Dermis blood vessel endothelial cell (primary cell): ENCODE results near the gene AIRE. TPM values are rescaled to one million over a fixed set of nuclear protein-coding genes. Genes with fewer than 3 reads are reported as not detected.
"Not testable (repeated sequence)": the region's sequence is repeated elsewhere in the genome, so short reads cannot be mapped to it uniquely, and the experiment has no call there.

Source experiments
- DNase-seq: peaks from one replicate; pipeline ENCODE4 v3.0.0; 2010
- total RNA-seq: library from RNA; depleted of rRNA; stranded (reverse); fragments of >200 nt; gene quantifications from 2 replicates; pipeline ENCODE4 v1.2.3, GENCODE V29; 2014

Gene AIRE
- total RNA-seq, 1 donor from 2014 or later, result not detected

- DNase-seq, result peak; percentile 97
Measured at GRCh38 chr21:44338971-44339910, 53.6 kb downstream of the AIRE start, which contains the start of gene CFAP410. Gene CFAP410 (minus strand): TSS chr21:44339390. CDS start chr21:44339194, 196 bp downstream.

DNA sequence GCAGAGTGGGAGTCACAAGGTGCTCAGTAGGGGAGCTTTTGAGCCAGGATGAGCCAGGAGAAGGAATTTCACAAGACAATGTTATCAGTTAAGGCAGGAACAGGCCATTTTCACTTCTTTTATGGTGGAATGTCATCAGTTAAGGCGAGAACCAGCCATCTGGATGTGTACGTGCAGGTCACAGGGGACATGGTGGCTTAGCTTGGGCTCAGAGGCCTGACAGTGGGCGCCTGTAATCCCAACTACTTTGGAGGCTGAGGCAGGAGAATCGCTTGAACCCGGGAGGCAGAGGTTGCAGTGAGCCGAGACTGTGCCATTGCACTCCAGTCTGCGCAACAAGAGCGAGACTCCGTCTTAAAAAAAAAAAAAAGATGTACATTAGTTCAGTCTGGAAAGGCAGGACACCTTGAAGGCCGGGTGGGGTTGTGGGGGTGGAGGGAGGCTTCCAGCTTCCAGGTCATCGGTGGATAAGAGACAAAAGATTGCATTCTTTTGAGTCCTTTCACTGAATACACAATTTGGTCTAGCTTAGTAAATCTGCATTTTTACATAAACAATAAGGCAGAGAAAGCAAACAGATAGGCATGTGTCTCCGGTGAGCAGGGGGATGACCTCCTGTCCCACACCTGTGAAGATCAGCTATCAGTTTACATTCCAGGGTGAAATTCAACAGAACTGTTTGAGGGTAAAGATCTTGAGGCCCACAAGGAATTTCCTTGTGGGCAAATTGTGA is 56.2 kb downstream of the AIRE start:
- DNase-seq, result not testable (repeated sequence)

- DNase-seq, result not testable (repeated sequence)
Measured at GRCh38 chr21:44342981-44343380, 57.3 kb downstream of the AIRE start.

GRCh38 chr21:44344541-44345183 is 59.0 kb downstream of the AIRE start:
- DNase-seq, result no peak

DNA sequence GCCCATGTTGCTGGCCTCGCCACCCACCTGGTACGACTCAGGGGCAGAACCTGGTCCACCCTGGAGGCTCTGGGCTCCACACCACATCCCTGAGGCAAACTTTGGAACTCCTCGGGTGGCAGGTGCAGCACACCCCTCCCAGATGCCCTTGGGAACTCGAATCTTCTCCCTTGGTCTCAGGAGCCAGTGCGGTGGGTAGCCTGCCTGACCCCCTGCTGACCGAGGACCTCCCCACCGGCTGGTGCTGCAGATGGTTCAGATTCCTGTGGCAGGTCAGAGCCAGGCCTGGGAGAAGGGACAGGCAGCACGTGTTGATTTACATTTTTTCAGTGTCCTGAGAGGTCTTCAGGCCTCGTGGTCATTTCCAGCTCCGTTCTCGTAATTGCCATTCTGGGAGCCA is 59.8 kb downstream of the AIRE start:
- DNase-seq, result no peak

DNA sequence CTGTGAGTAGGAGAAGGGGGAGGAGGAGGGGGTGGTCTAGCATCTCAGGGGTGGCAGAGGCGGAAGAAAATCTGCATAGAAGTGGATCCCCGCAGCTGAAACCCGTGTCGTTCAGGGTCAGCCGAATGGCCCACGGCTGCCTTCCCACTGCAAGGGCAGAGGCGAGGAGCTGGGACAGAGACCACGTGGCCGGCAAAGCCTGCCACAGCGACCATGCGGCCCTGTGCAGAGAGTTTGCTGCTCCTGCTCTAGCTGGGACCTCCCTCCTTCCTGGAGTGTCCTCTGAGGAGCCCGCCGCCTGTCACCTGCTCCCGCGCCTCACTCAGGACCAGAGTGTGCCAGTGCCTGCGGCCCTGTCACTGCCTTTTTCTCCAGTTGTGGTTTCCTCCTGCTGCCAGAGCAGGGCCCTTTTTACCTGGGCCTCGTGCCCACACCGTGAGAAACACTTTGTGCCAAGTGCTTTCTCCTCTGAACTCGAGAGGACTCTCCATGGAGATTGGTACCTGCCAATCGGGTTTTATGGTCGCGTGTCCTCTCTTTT is 62.3 kb downstream of the AIRE start:
- no peak for DNase-seq

Other genes starting within 250 kb of the AIRE start
- gene PWP2, start 178.5 kb upstream of the AIRE start, total RNA-seq, result 8.2 and 39.1 TPM in 2 replicates
- 6.0 and 58.4 TPM in 2 replicates for gene GATD3, start 152.2 kb upstream of the AIRE start, total RNA-seq
- gene ICOSLG, start 44.9 kb upstream of the AIRE start, total RNA-seq, result 2.0 and 2.4 TPM in 2 replicates
- gene DNMT3L, start 24.0 kb upstream of the AIRE start, total RNA-seq, result not detected in 2 replicates
- 316 and 398 TPM in 2 replicates for gene PFKL, start 14.2 kb downstream of the AIRE start, total RNA-seq
- 4.5 and 6.0 TPM in 2 replicates for gene CFAP410, start 53.5 kb downstream of the AIRE start, total RNA-seq
- 1.8 and 3.2 TPM in 2 replicates for gene TRPM2, start 67.7 kb downstream of the AIRE start, total RNA-seq
- gene LRRC3, start 169.6 kb downstream of the AIRE start, total RNA-seq, result 1.9 and 2.1 TPM in 2 replicates